ENCODE measurements around the gene R3HDM2.
"Not testable (repeated sequence)": the region's sequence is repeated elsewhere in the genome, so short reads cannot be mapped to it uniquely, and the experiment has no call there.

Gene R3HDM2

GRCh38 chr12:57426948-57427347 lies 3.9 kb downstream of the R3HDM2 start:
- not testable (repeated sequence) for DNase-seq (ENCODE audit: low read depth in 2 of 2)

DNA sequence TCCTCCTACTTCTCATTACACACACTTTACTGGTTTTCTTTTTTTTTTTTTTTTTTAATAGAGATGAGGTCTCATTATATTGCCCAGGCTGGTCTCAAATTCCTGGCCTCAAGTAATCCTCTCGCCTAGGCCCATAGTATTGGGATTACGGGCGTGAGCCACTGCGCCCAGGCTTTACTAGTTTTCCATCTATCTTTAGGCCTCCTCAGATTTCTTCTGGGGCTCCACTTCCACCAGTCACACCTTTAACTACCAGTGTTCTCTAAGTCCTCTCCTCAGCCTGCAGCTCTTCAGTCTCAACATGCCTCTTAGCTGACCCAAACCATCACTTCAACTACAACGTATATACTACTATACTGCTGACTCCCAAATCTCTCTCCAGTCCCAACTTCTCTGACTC lies 10.4 kb downstream of the R3HDM2 start:
- no peak for DNase-seq (ENCODE audit: low read depth in 2 of 2)

GRCh38 chr12:57419495-57419894 lies 11.3 kb downstream of the R3HDM2 start:
- no peak for DNase-seq (ENCODE audit: low read depth in 2 of 2)

DNA sequence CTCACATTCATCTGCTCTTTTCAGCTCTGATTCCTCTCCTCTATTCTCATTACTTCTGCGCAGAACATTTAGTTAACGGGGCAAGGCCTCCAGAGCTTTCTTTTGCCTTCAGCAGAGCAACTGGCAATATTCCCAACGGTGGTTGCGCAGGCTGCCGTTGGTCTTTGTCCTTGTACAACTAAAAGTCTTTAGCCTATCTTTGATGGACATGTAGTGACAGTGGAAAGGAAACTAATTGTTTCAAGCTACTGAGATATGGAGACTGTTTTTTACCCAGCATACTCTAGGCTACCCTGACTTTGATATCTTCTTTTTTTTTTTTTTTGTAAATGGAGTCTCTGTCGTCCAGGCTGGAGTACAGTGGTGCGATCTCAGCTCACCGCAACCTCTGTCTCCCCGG lies 12.6 kb downstream of the R3HDM2 start:
- no peak for DNase-seq (ENCODE audit: low read depth in 2 of 2)

DNA sequence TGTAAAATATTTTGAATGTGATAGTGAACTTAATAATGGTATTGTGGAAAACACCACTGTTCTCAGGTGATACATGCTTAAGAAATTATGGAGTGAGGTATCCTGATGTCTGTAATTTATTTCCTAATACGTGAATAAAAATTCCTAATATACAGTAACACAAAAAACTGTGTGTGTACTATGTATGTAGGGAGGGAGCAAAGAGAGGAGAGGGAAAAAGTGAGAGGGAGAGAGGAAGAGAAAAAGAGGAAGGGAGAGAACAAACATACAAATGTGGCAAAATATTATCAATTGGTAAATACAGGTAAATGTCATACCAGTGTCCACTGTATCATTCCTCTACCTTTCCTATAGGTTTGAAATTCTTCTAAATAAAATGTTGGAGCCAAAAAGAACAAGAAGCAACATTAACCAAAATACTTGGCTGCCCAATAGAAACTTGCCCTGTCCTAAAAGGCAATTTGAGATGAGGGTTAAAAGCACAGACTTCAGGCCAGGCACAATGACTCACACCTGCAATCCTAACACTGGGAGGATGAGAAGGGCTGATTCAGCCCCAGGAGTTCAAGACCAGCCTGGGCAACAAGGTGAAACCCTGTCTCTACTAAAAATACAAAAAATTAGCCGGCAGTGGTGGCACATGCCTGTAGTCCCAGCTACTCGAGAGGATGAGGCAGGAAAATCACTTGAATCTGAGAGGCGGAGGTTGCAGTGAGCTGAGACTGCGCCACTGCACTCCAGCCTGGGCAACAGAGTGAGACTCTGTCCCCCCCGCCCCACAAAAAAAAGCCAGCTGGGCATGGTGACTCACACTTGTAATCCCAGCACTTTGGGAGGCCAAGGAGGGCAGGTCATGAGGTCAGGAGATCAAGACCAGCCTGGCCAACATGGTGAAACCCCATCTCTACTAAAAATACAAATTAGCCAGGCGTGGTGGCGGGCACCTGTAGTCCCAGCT lies 14.5 kb downstream of the R3HDM2 start:
- DNase-seq (ENCODE audit: low read depth in 2 of 2): no peak

DNA sequence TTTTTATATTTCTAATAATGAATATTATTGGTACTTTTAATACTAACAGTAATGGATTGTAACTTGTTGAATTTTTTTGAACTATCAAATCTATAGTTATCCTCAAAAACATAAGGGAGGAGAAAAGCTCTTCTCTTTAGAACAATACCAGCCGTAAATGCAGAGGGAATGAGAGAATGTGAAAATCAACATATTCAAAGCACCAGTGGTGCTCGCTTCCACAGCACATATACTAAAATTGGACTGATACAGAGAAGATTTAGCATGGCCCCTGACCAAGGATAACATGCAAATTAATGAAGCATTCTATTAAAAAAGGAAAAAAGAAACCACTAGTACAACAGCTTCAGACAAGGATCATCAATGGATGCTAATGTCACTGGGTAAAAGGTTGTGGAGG lies 15.8 kb downstream of the R3HDM2 start:
- no peak for DNase-seq (ENCODE audit: low read depth in 2 of 2)

DNA sequence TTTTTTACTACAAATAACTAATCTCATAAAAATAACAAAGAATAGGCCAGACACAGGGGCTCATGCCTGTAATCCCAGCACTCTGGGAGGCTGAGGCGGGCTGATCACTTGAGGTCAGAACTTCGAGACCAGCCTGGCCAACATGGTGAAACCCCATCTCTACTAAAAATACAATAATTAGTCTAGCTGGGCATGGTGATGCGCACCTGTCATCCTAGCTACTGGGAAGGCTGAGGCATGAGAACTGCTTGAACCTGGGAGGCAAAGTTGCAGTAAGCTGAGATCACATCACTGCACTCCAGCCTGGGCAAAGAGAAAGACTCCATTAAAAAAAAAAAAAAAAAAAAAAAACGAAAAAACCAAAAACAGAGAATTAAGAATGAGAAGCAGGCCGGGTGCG lies 16.7 kb downstream of the R3HDM2 start:
- not testable (repeated sequence) for DNase-seq (ENCODE audit: low read depth in 2 of 2)

GRCh38 chr12:57410534-57410933 lies 20.3 kb downstream of the R3HDM2 start:
- DNase-seq (ENCODE audit: low read depth in 2 of 2): no peak

DNA sequence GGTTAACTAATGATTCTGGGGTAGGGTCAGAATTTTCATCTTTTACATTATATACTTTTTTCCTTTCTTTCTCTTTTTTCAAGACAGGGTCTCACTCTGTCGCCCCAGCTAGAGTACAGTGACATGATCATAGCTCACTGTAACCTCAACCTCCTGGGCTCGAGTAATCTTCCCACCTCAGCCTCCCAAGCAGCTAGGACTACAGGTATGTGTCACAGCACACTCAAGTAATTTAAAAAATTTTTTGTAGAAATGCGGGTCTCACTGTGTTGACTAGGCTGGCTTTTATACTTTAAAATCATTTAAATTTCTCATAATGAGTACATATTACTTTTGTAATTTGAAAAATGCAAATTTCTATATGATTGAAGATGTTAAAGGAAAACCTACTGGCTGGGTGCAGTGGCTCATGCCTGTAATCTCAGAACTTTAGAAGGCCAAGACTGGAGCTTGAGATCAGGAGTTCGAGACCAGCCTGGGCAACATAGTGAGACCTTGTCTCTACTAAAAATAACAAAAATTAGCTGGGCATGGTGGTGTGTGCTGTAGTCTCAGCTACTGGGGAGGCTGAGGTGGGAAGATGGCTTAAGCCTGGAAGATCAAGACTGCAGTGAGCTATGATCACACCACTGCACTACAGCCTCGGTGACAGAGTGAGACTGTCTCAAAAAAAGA lies 25.7 kb downstream of the R3HDM2 start:
- no peak for DNase-seq (ENCODE audit: low read depth in 2 of 2)

DNA sequence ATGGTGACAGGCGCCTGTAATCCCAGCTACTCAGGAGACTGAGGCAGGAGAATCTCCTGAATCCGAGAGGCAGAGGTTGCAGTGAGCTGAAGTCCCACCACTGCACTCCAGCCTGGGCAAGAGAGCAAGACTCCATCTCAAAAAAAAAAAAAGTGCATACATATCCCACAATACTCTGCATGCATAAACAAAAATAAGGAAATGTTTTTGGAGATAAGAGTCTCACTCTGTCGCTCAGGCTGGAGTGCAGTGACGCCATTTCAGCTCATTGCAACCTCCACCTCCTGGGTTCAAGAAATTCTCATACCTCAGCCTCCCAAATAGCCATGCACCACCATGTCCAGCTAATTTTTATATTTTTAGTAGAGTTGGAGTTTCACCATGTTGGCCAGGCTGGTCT lies 28.7 kb downstream of the R3HDM2 start:
- not testable (repeated sequence) for DNase-seq (ENCODE audit: low read depth in 2 of 2)

- no peak for DNase-seq (ENCODE audit: low read depth in 2 of 2)
These were observed 29.7 kb downstream of the R3HDM2 start for GRCh38 chr12:57401165-57401564.

GRCh38 chr12:57399718-57400463 lies 31.0 kb downstream of the R3HDM2 start:
- DNase-seq (ENCODE audit: low read depth in 2 of 2): not testable (repeated sequence)

GRCh38 chr12:57397441-57397840 lies 33.4 kb downstream of the R3HDM2 start:
- DNase-seq (ENCODE audit: low read depth in 2 of 2): no peak

DNA sequence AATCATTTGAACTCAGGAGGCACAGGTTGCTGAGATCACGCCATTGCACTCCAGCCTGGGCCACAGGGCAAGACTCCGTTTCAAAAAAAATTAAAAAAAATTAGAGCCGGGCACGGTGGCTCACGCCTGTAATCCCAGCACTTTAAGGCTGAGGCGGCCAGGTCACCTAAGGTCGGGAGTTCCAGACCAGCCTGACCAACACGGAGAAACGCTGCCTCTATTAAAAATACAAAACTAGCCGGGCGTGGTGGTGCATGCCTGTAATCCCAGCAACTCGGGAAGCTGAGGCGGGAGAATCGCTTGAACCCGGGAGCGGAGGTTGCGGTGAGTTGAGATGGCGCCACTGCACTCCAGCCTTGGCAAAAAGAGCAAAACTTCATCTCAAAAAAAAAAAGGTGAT lies 35.7 kb downstream of the R3HDM2 start:
- no peak for DNase-seq (ENCODE audit: low read depth in 2 of 2)

GRCh38 chr12:57390174-57390573 lies 40.7 kb downstream of the R3HDM2 start:
- no peak for DNase-seq (ENCODE audit: low read depth in 2 of 2)

- DNase-seq (ENCODE audit: low read depth in 2 of 2): peak; percentile 44 to 52
These were observed 41.8 kb downstream of the R3HDM2 start for GRCh38 chr12:57389033-57389432.

DNA sequence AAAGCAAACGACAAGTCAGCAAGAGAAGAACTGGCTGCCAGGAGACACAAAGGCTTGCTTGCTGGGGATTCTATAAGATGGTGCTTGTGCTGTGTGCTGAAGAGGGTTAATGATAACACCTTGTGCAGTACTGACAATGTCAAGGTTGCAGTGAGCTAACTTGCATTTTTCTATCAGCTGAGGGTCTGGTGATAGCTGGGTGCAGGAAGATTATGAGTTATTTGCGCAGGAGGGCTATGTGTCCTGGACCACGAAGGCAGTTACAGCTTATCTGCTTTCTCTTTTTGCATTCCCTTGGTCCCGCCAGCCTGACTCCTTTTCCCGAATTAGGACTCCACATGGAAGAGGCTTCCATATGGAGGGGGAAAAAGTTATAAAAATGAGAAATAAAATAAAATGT lies 42.4 kb downstream of the R3HDM2 start:
- no peak for DNase-seq (ENCODE audit: low read depth in 2 of 2)

- no peak for DNase-seq (ENCODE audit: low read depth in 2 of 2)
These were observed 44.6 kb downstream of the R3HDM2 start for GRCh38 chr12:57386187-57386720.

DNA sequence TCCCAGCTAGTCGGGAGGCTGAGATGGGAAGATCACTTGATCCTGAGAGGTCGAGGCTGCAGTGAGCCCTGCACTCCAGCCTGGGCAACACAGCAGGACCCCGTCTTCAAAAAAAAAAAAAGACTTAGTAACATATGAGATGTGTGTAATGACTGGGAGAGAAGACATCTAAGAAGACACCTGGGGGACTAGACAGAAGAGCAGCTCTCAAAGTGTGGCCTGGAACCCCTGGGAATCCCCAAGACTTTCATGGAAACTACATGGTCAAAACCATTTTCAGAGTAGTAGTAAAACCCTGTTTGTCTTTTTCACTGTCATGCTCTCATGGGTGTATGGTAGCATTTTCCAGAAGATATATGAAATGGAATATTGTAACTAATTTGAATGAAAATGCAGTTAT lies 45.3 kb downstream of the R3HDM2 start:
- no peak for DNase-seq (ENCODE audit: low read depth in 2 of 2)

DNA sequence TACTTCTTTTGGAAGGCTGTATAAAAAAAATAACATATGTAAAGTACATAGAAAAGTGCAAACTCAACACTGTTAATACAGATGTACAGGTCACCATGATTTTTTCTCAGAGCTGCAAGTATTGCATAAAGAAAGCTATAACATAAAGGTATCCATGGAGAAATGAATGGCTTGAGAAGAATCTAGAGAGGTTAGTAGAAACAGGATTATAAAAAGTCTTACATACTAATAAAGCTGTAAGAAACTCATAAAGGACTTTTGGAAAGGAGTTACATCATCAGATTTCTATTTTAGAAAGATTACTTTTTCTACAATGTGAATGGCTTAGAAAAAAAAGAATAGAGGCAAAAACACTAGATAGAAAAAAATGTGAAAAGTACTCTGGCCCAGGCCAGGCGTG lies 46.4 kb downstream of the R3HDM2 start:
- DNase-seq (ENCODE audit: low read depth in 2 of 2): no peak

GRCh38 chr12:57381693-57382220 lies 49.1 kb downstream of the R3HDM2 start:
- no peak for DNase-seq (ENCODE audit: low read depth in 2 of 2)

- no peak for DNase-seq (ENCODE audit: low read depth in 2 of 2)
These were observed 50.5 kb downstream of the R3HDM2 start for GRCh38 chr12:57380300-57380699.
